ENCODE measurements around the gene LTB.

Gene LTB, protein sequence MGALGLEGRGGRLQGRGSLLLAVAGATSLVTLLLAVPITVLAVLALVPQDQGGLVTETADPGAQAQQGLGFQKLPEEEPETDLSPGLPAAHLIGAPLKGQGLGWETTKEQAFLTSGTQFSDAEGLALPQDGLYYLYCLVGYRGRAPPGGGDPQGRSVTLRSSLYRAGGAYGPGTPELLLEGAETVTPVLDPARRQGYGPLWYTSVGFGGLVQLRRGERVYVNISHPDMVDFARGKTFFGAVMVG

DNA sequence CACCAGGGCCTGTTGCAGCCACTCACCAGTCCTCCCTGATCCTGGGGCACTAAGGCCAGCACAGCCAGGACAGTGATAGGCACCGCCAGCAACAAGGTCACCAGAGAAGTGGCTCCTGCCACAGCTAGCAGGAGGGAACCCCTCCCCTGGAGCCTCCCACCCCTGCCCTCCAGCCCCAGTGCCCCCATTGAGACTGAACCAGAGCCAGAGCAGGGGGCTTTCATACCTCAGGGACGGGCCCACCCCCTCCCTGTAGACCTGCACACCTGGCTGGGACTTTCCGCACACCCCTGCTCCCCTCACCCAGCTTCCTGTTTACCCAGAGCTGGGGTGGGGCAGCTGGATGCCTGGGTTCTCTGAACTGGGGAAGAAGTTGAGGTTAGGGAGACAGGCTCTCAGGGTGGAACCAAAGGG is at the start of gene LTB:
Gene LTB (minus strand): TSS at position 195 of the 414 bp plus-strand sequence. CDS start 7 bp downstream, at position 188.
- no peak for DNase-seq (ENCODE audit: low read depth in 4 of 4, low spot score in 1 of 4)

DNA sequence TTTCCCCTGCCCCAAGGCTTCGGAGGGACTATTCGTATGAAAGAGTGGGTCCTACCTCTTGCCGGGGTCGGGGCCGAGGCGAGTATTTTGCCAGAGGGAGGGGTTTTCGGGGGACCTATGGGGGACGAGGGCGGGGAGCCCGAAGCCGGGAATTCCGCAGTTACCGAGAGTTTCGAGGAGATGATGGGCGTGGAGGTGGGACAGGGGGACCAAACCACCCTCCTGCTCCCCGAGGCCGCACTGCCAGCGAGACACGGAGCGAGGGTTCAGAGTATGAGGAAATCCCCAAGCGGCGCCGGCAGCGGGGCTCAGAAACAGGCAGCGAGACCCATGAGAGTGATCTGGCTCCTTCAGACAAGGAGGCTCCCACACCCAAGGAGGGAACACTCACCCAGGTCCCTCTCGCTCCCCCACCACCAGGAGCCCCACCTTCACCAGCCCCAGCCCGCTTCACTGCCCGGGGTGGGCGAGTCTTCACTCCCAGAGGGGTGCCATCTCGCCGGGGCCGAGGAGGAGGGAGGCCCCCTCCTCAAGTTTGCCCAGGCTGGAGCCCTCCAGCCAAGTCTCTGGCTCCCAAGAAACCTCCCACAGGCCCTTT is 49.6 kb upstream of the LTB start:
- DNase-seq (ENCODE audit: low read depth in 4 of 4, low spot score in 1 of 4), result no peak

DNA sequence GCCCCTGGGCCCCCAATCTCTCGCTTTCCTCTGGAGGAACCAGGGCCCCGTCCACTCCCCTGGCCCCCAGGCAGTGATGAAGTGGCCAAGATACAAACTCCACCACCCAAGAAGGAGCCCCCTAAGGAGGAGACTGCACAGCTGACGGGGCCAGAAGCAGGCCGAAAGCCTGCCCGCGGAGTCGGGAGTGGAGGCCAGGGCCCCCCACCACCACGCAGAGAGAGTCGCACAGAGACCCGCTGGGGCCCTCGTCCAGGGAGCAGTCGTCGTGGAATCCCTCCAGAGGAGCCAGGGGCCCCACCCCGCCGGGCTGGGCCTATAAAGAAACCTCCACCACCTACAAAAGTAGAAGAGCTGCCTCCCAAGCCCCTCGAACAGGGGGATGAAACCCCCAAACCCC is 49.0 kb upstream of the LTB start:
- no peak for DNase-seq (ENCODE audit: low read depth in 4 of 4, low spot score in 1 of 4)

DNA sequence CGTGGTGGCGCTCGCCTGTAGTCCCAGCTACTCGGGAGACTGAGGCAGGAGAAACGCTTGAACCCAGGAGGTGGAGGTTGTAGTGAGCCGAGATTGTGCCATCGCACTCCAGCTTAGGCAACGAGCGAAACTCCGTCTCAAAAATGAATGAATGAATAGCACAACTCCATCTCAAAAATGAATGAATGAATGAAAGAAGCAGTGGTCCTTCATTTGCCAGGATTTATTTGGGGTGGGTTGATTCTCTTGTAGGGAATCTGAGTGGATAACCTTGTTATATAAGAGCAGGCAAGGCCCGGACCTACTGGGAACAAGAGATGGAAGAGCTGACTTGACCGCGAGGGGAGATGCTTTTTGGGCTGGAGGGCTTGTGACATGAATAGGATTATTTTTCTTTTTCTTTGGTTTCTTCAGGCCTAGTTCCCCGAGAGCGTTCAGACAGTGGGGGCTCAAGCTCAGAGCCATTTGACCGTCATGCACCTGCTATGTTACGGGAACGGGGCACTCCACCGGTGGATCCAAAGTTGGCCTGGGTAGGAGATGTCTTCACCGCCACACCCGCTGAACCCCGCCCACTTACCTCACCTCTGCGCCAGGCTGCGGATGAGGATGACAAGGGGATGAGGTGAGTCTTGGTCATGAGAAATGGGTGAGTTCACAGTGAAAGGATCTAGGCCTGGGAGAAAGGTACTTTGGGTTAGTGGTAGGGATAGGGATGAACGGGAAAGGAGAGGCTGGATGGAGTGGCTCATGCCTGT is 48.1 kb upstream of the LTB start:
- DNase-seq (ENCODE audit: low read depth in 4 of 4, low spot score in 1 of 4), result no peak

DNA sequence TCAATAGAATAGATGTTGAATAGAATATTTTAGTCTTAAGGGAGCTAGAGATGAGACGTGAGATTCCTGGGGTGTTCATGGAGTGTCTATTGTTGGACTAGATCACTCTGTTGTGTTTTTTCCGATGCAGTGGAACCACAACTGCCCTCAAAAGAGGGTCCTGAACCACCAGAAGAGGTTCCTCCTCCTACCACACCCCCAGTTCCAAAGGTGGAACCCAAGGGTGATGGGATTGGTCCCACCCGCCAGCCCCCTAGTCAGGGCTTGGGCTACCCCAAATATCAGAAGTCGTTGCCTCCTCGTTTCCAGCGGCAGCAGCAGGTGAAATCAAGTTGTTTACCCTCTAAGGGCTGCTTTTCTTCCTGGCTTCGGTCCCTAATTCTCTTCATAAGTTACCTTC is 46.8 kb upstream of the LTB start:
- no peak for DNase-seq (ENCODE audit: low read depth in 4 of 4, low spot score in 1 of 4)

DNA sequence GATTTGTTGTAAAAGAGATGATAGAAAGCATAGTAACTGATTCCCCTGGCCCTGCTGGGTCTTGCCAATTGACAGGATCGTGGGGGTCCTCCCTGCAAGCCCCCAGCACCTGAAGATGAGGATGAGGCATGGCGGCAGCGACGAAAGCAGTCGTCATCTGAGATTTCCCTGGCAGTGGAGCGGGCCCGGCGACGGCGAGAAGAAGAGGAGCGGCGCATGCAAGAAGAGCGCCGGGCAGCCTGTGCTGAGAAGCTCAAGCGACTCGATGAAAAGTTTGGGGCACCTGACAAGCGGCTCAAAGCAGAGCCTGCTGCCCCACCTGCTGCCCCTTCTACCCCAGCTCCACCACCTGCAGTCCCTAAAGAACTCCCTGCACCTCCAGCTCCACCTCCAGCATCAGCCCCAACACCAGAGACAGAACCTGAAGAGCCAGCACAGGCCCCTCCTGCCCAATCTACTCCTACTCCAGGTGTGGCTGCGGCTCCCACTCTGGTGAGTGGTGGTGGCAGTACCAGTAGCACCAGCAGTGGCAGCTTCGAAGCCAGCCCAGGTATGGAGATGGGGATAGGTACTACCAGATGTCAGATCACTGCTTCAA is 45.6 kb upstream of the LTB start:
- DNase-seq (ENCODE audit: low read depth in 4 of 4, low spot score in 1 of 4), result no peak

DNA sequence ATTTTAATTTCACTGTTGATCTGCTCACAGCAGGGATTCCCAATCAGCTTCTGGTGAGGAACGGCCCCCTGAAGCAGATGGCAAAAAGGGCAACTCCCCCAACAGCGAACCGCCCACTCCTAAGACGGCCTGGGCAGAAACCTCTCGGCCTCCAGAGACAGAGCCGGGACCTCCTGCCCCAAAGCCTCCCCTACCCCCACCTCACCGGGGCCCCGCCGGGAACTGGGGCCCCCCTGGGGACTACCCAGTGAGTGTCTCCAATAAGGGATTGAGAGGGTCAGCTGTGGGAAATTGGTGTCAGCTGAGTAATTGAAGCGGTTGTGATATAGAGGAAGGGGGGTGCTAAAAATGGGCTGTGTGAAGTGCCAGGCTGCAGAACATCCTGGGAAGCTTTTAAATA is 44.7 kb upstream of the LTB start:
- DNase-seq (ENCODE audit: low read depth in 4 of 4, low spot score in 1 of 4), result no peak

DNA sequence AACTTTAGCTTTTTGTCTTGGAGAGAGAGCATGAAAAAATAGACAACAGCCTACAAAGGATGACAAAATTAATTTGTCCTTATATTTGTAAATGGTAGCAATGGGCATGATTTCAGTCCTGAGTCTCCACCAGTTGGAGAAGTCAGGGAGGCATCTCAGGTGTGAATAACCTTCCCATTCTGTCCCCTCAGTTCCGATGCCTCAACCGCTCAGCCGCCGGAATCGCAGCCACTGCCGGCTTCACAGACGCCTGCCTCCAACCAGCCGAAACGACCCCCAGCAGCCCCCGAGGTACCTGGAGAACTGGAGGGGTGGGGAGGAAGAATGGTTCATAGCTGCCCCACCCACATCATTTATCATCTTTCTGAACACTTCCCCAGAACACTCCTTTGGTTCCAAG is 41.8 kb upstream of the LTB start:
- DNase-seq (ENCODE audit: low read depth in 4 of 4, low spot score in 1 of 4), result no peak

DNA sequence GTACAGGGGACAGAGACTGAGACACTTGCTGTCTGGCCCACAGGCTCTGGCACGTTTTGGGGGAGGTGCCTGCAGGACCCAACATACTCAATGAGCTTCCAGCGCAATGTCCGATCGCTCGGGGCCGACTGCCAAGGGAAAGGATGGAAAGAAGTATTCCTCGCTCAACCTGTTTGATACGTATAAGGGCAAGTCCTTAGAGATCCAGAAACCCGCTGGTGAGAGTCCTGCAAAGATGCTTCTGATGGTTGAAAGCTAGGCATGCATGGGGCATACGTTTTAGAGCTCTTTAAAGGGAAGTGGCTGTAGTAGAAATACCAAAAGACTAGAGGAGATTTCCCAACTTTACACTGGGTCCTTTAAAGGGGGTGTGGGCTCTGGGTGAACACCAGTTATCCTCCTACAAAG is 40.5 kb upstream of the LTB start:
- DNase-seq (ENCODE audit: low read depth in 4 of 4, low spot score in 1 of 4), result no peak

DNA sequence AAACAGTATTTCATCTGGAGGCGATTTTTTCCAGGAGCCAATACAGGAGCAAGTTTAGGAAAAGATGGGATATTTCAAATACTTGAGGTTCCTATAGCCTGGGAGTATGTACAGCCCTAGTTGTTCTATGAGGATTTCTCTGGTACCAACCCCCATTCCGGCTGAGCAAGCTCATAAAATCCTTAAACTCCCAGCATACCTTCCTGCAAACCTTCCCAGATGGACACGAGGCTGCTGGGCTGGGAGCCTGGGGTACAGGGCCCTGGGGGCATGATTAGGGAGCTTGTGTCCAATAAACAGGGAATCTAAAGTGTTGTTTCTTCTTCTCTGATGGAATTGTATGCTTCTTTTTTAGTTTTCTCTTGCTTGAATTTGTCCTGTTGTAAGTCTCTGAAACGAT is 39.8 kb upstream of the LTB start:
- DNase-seq (ENCODE audit: low read depth in 4 of 4, low spot score in 1 of 4), result no peak

DNA sequence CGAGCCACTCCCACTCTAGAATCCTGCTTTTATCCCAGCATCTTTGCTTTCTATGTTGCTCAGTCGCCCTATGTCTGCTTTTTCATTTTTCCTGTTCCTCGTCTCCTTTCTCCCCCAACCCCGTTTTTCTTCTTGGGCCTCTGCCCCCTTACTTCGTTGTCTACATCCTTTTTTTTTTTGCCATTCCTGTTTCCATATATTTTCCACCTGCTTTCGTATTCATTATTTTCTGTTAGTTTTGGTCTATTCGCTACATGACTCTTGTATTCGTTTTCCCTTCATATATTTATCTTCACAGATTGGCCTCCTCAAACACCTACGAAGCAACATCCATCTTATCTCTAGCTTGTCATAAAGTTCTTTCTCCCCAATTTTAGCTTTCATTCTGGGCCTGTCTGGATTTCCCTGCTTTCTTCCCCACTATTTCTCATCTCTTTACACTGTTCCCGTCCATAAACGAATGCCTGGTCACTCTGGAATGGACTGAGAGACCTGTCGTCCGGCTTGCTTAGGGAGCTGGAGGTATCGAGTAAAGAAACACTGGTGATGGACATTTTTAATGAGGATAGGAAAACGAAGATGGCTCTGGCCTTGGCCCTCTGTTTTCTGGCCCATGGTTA is 39.2 kb upstream of the LTB start:
- DNase-seq (ENCODE audit: low read depth in 4 of 4, low spot score in 1 of 4), result no peak

DNA sequence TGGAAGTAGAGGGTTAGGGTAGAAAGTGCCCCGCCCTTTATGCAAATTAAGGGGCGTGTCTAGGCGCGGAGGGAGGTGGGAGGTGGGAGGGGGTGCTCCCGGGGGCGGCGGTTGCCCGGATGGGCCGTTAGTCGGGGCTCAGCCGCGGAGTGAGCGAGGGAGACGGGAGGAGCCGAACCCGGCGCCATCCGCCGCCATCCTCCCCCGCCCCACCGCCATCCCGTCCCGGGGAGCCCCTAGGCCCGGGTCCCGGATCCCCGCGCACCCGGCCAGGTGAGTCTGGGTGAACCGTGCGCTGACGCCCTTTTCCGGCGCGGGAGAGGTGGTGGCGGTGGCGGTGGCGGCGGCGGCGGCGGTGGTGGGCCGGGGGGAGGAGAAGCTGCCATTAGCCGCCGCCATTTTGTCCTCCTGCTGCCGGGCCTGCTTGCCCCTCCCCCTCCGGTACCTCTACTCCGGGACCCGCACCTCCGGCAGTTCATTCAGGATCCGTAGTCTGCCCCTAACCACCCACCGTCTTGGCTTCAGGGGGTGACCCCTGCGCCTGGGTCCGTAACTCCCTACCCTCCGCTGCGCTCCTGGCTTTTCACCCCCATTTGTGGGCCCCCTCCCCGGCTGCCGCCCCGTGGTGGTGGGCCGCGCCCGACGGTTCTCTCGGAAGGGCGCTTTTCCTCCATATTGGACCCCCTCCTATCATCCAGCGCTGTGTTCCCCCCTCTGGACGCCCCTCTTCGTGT is 38.5 kb upstream of the LTB start, which contains the start of gene PRRC2A:
Gene PRRC2A (plus strand): TSS at position 130 of the 734 bp plus-strand sequence. CDS start 2,075 bp downstream, outside the sequence.
- peak; percentile 90 to 96 (median 94) for DNase-seq (ENCODE audit: low read depth in 4 of 4, low spot score in 1 of 4)

DNA sequence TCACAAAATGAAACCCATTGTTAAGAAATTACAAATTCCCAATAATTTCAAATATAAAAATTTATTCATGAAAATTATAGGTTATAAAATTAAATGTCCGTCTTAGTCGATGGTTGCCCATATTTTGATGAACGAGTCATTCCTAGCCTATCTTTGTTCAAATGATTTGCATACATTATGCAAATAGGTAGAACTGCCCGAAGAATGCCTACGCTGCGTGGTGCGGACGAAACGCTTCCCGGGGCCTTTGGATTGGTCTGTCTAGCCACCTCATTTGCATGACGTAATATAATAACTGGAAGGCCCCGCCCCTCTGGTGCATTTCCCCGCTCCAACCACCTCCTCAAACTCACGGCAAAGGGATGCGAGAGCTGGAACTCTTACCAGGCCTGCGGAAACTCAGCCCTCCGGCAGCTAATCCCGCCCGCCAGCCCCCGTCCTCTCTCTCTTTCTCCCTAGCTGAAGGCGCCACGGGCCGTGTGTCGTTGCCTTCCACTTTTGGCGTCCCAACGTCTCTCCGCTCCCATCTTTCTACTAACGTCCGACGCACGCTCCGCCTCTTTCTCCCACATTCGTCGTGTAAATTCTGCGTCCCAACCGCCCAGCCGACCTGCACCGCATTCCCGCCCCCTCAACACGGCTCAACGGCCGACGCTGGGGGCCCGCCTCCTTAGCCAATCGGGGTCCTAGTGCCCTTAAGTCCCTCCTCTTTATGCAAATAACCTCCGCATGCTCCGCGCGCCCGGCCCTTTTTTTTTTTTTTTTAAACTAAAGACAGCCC is 37.8 kb upstream of the LTB start:
- DNase-seq (ENCODE audit: low read depth in 4 of 4, low spot score in 1 of 4), result peak; percentile 84 to 96 (median 88)

DNA sequence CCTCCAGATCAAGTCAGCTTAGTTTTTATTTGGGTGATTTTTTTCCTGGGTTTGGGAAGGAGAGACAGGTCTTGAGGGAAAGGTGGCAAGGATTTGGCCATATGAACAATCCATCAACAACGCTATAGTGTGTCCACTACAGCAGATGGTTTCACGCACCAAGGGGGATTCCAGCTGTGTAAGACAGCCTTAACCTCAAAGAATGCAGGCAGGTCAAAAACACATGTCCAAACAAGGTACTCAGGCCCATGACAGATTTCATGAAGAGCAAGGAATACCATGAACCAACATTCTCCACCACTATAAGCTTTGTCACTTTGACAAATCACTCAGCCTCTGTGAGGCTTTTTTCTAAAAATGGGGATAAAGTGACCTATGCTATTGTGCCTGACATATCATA is 34.8 kb upstream of the LTB start:
- no peak for DNase-seq (ENCODE audit: low read depth in 4 of 4, low spot score in 1 of 4)

DNA sequence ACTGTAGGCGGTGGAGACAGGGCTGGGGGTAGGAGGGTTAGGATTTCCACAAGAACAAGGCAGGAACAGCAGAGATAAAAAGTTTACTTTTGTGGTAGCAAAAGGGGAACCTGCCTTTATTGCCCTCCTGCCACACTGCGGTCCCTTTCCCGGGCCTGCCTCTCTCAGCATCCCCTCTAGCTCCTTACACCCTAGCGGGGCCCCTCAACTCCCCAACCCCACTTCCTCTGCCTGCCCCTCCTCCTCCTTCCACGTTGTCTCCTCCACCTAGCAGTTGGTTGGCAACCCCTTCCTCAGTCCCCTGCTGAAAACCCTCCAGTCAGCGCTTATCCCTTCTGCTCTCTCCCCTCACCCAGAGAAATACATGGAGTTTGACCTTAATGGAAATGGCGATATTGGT is 33.5 kb upstream of the LTB start:
- no peak for DNase-seq (ENCODE audit: low read depth in 4 of 4, low spot score in 1 of 4)

DNA sequence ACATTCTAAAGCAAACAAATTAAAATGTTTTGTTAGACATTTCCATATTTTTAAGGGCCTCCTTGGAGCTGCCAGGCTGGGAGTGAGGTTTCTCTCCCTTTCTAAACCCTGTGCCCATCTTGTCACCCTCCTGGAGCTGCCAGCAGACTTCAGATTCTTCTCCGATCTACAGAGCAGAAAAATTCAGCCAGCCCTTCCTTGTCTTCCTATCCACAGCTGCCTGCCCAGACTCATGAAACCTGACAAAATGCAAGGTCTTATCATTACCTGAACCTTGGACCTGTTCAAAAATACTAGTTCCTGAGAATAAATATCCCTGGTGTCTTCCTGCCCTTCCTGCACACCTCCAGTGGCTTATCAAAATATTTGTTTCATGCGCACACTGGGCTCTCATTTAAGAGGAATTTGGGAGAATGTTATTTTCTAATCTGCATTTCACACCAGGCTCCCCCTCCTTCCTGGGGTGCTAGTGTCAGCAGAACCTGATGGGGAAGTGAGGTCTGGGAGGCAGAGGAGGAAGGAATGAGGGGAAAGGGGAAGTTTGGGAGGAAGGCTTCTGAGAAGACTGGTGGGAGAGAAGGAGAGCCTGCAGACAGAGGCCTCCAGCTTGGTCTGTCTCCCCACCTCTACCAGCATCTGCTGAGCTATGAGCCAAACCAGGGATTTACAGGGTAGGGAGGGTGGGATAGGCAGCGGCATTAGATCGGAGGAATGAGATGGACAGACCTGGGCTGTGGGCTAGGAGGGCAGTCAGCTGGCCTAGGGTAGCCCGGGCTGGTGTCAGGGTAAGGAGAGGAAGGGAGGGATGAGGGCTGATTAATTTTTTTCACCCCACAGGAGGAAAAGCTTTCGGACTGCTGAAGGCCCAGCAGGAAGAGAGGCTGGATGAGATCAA is 32.7 kb upstream of the LTB start, which contains the start of gene AIF1:
Gene AIF1 (plus strand): TSS at position 551 of the 895 bp plus-strand sequence. CDS start 96 bp downstream, at position 647.
- DNase-seq (ENCODE audit: low read depth in 4 of 4, low spot score in 1 of 4), result no peak

DNA sequence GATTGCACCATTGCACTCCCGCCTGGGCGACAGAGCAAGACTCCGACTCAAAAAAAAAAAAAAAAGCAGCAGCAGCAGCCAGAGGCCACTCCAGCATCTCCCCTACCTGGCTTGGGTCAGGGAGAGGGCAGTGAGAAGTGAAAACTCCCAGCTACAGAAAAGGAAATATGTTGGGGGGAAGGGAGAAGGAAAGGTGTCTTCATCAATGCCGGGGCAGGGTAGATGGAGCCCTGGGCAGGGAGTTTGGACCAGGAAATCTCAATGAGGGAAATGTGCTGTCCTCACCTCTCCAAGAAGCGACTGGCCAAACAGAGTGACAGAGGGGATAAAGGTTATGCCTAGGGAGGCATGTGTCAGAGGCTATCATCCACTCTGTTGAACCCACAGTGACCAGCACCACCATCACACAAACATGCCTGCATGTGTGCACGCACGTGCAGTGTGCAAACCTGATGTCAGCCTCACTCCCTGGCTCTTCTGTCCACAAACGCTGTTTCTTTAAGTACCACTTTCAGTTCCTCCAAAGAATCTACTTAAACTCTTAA is 31.9 kb upstream of the LTB start:
- DNase-seq (ENCODE audit: low read depth in 4 of 4, low spot score in 1 of 4), result no peak

DNA sequence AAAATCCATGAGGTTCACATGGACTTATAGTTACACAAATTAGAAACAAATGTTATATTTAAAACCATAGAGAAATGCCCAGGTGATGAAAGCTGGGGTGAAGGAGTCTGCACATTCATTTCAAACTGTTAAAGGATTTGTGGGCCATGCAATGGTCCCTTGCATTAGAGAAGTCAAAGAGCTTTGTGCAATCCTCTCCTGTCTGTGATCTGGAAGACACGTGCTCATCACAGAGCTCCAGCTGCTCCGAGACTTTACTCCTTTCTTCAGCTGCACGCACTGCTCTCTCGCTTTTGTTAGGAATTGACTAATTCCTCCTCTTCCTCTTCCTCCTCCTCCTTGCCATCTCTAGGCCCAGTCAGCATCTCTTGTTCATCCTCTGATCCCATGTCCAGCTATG is 28.7 kb upstream of the LTB start:
- DNase-seq (ENCODE audit: low read depth in 4 of 4, low spot score in 1 of 4), result no peak

Data from stimulated activated CD4-positive, alpha-beta T cell treated with anti-CD3 and anti-CD28 coated beads, Interleukin-1b, Interleukin-23, amount 100 ng/mL, for 24 hours (primary cell).